ENCODE measurements around the gene HBD.
"Not testable (repeated sequence)": the region's sequence is repeated elsewhere in the genome, so short reads cannot be mapped to it uniquely, and the experiment has no call there.

HBD gene

GRCh38 chr11:5234381-5234834 lies at the start of gene HBD:
HBD (minus strand) TSS chr11:5234483; CDS start chr11:5234433, 50 bp downstream.
- no peak for DNase-seq (ENCODE audit: low read depth, low spot score)

DNA sequence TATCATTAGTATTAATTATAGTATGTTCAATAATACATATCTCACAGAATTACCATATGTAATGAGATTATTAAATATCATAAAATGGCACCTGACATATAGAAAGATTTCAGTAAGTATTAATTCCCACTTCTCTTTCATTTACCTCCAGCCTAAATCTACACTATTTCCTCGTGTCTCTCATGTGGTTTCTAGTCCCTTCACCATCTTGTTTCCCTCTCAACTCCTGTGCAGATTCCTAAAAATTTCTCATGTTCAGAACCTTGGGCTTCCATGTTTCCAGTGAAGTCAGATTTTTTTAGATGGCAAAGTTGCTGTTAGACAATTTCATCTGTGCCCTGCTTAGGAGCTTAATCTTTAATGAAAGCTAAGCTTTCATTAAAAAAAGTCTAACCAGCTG lies 49.6 kb upstream of the HBD start:
- no peak for DNase-seq (ENCODE audit: low read depth, low spot score)

DNA sequence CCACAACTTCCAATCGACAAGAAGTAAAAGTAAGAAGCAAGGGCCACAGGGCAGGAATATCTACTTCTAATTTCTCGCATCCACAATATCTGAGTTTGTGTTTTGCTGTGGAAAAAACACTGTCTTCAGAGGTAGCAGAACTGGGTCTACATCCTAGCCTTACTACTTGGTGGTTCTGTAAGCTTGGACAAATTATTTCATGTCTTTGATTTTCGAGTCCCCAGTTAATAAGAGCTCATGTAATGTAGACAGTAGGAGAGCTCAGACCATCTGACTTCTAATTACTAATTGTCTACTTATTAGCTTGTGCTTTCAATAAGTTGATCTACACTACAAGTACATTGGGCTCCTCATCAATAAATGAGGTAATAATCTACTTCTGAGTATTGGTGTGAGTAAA lies 48.8 kb upstream of the HBD start:
- no peak for DNase-seq (ENCODE audit: low read depth, low spot score)

DNA sequence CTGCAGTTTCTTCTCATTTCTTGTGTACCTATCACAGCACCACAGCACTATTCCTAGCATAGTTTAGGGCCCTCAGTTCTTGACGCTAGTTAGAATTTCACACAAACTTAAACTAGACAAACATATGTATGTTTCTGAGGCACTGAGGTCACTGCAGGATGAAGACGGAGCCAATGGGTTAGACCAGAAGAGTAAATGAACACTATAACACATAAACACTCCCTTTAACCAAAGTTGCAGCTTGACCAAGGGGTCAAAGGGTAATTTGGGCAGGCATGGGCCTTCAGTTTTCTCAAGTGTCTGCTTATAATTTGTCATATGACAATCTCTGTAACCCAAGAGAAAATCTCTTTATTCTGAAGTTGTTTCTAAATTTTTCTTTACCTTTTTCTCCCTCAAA lies 48.3 kb upstream of the HBD start:
- DNase-seq (ENCODE audit: low read depth, low spot score): no peak

DNA sequence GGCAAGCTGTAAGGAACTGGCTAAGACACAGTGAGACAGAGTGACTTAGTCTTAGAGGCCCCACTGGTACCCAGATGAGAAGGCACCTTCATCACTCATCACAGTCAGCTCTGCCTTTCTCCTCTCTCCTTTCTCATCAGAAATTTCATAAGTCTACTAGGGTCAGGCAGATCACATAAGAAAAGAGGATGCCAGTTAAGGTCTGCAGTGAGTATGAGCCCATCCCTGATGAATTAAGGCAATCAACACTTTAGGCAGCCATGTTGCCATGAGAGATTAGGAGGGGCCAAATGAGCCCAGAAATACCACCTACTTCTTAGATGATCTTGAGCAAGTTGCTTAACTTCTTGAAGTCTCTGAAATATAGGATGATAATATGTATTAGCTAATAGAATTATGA lies 47.3 kb upstream of the HBD start:
- DNase-seq (ENCODE audit: low read depth, low spot score): no peak

GRCh38 chr11:5280582-5281102 lies 46.4 kb upstream of the HBD start:
- DNase-seq (ENCODE audit: low read depth, low spot score): no peak

- no peak for DNase-seq (ENCODE audit: low read depth, low spot score)
Observed at GRCh38 chr11:5279471-5280090, 45.3 kb upstream of the HBD start.

DNA sequence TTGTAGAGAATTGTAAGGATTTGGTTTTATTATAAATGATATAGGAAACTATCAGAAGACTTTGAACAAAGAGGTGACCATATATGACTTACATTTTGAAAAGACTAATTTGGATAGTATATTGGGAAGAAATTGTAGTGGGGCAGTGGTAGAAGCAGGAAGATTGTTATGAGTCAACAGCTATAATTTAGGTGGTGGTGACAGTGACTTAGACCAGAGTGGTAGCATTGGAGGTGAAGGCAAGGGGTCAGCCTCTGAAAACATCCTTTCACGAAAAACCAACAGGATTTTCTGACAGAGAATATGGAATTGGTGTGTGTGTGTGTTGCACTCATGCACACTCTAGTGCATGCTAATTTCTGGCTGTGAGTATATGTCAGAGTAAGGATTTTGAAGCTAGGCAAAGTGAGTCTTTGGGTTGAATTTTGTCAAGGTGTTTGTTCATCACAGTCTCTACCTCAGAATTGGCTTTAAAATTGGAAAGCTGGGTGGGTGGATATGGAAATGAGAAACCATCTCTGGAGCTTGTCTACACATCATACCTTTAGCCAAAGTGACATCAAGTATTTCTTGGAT lies 43.6 kb upstream of the HBD start:
- DNase-seq (ENCODE audit: low read depth, low spot score): no peak

- DNase-seq (ENCODE audit: low read depth, low spot score): no peak
Observed at GRCh38 chr11:5276697-5277096, 42.4 kb upstream of the HBD start.

GRCh38 chr11:5275369-5276110 lies 41.3 kb upstream of the HBD start:
- DNase-seq (ENCODE audit: low read depth, low spot score): no peak

DNA sequence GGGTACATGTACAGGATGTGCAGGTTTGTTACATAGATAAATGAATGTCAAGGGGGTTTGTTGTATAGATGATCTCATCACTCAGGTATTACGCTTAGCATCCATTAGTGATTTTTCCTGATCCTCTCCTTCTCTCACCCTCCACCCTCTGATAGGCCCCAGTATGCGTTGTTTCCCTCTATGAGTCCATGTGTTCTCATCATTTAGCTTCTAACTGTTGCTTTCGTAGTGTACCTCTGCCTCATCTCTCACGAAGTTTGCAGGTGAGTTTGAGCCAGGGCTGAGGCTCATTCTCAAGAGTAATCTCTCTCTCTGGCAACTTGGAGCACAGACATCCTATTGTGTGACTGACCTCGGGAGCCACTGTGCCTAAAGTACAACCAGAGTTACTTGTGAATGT lies 40.1 kb upstream of the HBD start:
- no peak for DNase-seq (ENCODE audit: low read depth, low spot score)

DNA sequence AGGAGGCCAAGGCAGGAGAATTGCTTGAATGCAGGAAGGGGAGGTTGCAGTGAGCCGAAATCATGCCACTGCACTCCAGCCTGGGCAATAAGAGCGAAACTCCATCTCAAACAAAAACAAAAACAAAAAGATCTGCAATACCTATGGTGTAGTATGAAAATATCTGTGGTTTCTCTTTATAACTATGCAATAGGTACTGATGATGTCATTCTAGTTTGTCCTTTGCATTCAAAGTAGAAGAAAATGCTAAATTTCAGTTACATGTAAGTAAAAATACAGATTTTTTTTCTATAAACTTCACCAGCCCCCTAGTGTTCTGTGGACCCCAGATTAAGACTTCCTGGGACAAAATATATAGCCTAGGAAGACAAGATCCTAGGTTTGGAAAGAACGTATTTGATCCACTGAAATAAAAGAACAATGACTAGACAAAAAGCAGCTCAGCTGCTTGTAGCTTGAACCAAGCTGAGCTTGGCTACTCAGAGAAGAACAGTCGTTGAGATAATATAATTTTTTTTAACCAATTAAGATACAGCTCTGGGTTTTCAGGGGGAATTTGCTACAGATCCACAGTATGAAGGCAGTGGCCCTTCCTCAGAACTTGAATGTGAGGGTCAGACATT lies 38.2 kb upstream of the HBD start:
- no peak for DNase-seq (ENCODE audit: low read depth, low spot score)

GRCh38 chr11:5269715-5270147 lies 35.4 kb upstream of the HBD start, which contains the start of gene HBE1:
HBE1 (minus strand) TSS chr11:5269945; CDS start chr11:5269890, 55 bp downstream.
- DNase-seq (ENCODE audit: low read depth, low spot score): no peak

DNA sequence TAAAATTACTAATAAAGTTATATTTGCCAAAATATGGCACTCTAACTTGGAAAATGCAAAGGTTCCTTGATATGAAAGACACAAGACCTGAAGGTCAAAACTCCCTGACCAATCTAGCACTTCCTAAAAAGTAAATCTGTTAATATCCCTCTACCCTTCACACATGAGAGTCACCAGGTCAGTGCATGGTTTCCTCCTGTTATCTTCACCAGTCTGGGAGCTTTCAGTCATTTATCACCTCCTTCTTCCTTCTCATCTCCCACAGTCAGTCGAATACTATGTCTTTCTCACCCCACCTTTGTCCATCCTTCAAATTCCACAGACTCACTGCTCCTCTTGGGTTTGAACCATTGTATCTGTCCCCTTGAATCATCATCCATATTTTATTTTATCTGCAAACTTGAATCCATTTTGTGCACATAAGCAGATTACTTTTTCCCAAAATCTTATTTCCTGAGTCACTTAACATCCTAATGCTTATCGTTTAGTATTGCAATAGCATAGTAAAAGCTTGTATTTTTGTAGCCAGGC lies 32.8 kb upstream of the HBD start:
- DNase-seq (ENCODE audit: low read depth, low spot score): no peak

GRCh38 chr11:5266609-5267008 lies 32.3 kb upstream of the HBD start:
- no peak for DNase-seq (ENCODE audit: low read depth, low spot score)

DNA sequence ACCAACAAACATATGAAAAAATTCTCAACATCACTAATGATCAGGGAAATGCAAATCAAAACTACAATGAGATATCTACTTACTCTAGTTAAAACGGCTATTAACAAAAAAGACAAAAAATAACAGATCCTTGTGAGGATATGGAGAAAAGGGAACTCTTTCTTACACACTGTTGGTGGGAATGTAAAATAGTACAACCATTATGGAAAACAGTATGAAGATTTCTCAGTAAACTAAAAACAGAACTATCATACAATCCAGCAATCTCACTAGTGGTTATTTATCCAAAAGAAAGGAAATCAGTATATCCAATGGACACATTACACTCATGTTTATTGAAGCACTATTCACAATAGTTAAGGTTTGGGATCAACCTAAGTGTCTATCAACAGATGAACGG lies 31.5 kb upstream of the HBD start:
- DNase-seq (ENCODE audit: low read depth, low spot score): no peak

GRCh38 chr11:5258543-5259262 lies 24.4 kb upstream of the HBD start:
- no peak for DNase-seq (ENCODE audit: low read depth, low spot score)

DNA sequence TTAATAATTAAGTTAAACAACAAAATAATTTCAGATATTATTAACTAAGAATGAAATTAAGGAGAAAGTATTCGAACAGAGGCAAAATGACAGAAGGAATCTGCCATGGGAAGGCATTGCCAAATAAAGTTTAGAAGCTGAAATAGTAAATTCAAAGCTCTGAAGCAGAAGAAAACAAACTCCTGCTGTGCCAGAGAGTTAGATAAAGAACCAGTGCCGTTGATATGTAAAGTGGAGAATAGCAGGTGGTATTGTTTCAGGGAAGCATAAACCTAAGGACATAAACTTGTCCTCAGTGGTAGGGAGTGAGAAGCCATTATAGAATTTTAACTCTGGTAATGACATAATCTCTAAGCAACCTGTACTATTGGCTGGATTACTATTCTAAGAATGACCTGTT lies 23.0 kb upstream of the HBD start:
- DNase-seq (ENCODE audit: low read depth, low spot score): no peak

- DNase-seq (ENCODE audit: low read depth, low spot score): not testable (repeated sequence)
Observed at GRCh38 chr11:5254646-5255413, 20.5 kb upstream of the HBD start, which contains the start of gene HBG2. HBG2 (minus strand) TSS chr11:5254781; CDS start chr11:5254728, 53 bp downstream.

GRCh38 chr11:5254023-5254422 lies 19.7 kb upstream of the HBD start:
- not testable (repeated sequence) for DNase-seq (ENCODE audit: low read depth, low spot score)

All from activated naive CD8-positive, alpha-beta T cell treated with anti-CD3 and anti-CD28 coated beads, Interleukin-2, amount 50 U/mL, for 16 hours (primary cell).